H9 (cell line): Measurements from ENCODE around the gene GALNT15. TPM values are rescaled to one million over a fixed set of nuclear protein-coding genes. Genes with fewer than 3 reads are reported as not detected.

ENCODE experiments used
- DNase-seq: peaks from one replicate; pipeline ENCODE4 v3.0.0-alpha.2; 2017
- H2AFZ ChIP-seq: one replicate; pipeline ENCODE4 v1.6.1; 2013; ENCODE audit warnings: mild to moderate bottlenecking, low read length, control low read depth, moderate library complexity
- H2AK5ac ChIP-seq: 2 replicates; pipeline ENCODE4 v1.6.1; 2013; ENCODE audit warnings: low read length, control low read depth, mixed read lengths; ENCODE audit not compliant: insufficient read length
- H2BK120ac ChIP-seq: one replicate; pipeline ENCODE4 v1.6.1; 2013; ENCODE audit warnings: low read depth, mild to moderate bottlenecking, low read length, control low read depth, inconsistent platforms; ENCODE audit not compliant: poor library complexity, severe bottlenecking
- H2BK12ac ChIP-seq: 2 replicates; pipeline ENCODE4 v1.6.1; 2013; ENCODE audit warnings: low read length, control low read depth, mixed read lengths, low read depth; ENCODE audit not compliant: insufficient read length
- H2BK15ac ChIP-seq: 2 replicates; pipeline ENCODE4 v1.6.1; 2013; ENCODE audit warnings: low read depth, low read length, control low read depth
- H2BK20ac ChIP-seq: one replicate; pipeline ENCODE4 v1.6.1; 2013; ENCODE audit warnings: low read depth, mild to moderate bottlenecking, low read length, control low read depth, inconsistent platforms; ENCODE audit not compliant: poor library complexity, severe bottlenecking
- H2BK5ac ChIP-seq: 2 replicates; pipeline ENCODE4 v1.6.1; 2013; ENCODE audit warnings: low read length, control low read depth, mixed read lengths; ENCODE audit not compliant: insufficient read length
- H3K14ac ChIP-seq: 2 replicates; pipeline ENCODE4 v1.6.1; 2013; ENCODE audit warnings: low read length, control low read depth; ENCODE audit not compliant: insufficient read depth
- H3K18ac ChIP-seq: 2 replicates; pipeline ENCODE4 v1.6.1; 2013; ENCODE audit warnings: low read depth, mild to moderate bottlenecking, mixed read lengths, low read length, control low read depth; ENCODE audit not compliant: insufficient read length
- H3K23ac ChIP-seq: 2 replicates; pipeline ENCODE4 v1.6.1; 2013; ENCODE audit warnings: low read length, control low read depth, mixed read lengths, low read depth; ENCODE audit not compliant: insufficient read length
- H3K23me2 ChIP-seq: 2 replicates; pipeline ENCODE4 v1.6.1; 2013; ENCODE audit warnings: low read depth, mild to moderate bottlenecking, mixed read lengths, low read length, control low read depth; ENCODE audit not compliant: insufficient read length, poor library complexity, severe bottlenecking
- H3K27ac ChIP-seq: 2 replicates; pipeline ENCODE4 v1.5.1; 2013; ENCODE audit warnings: low read length, control low read depth, mixed read lengths, low read depth; ENCODE audit not compliant: insufficient read length
- H3K27me3 ChIP-seq: 2 replicates; pipeline ENCODE4 v1.6.1; 2013; ENCODE audit warnings: low read length, control low read depth, inconsistent platforms; ENCODE audit not compliant: insufficient read depth
- H3K4ac ChIP-seq: 2 replicates; pipeline ENCODE4 v1.6.1; 2013; ENCODE audit warnings: low read depth, mild to moderate bottlenecking, control low read depth, inconsistent platforms, low read length, moderate library complexity
- H3K4me1 ChIP-seq: 2 replicates; pipeline ENCODE4 v1.6.1; 2013; ENCODE audit warnings: low read length, control low read depth, inconsistent platforms; ENCODE audit not compliant: insufficient read depth
- H3K4me2 ChIP-seq: 2 replicates; pipeline ENCODE4 v1.6.1; 2013; ENCODE audit warnings: low read length, control low read depth, mixed read lengths; ENCODE audit not compliant: insufficient read length, insufficient read depth
- H3K56ac ChIP-seq: 2 replicates; pipeline ENCODE4 v1.6.1; 2013; ENCODE audit warnings: low read depth, mild to moderate bottlenecking, mixed read lengths, low read length, control low read depth; ENCODE audit not compliant: insufficient read length
- H3K79me1 ChIP-seq: 2 replicates; pipeline ENCODE4 v1.6.1; 2013; ENCODE audit warnings: low read depth, mild to moderate bottlenecking, moderate library complexity, low read length, control low read depth, inconsistent platforms; ENCODE audit not compliant: insufficient read depth, poor library complexity, severe bottlenecking
- H3K79me2 ChIP-seq: 2 replicates; pipeline ENCODE4 v1.6.1; 2013; ENCODE audit warnings: low read length, control low read depth, inconsistent platforms; ENCODE audit not compliant: insufficient read depth
- H3K9ac ChIP-seq: 2 replicates; pipeline ENCODE4 v1.6.1; 2013; ENCODE audit warnings: low read length, control low read depth, mixed read lengths; ENCODE audit not compliant: insufficient read length; ENCODE audit errors: extremely low read depth
- H3K9me3 ChIP-seq: one replicate; pipeline ENCODE4 v1.6.1; 2013; ENCODE audit warnings: low read depth, low read length, inconsistent platforms; ENCODE audit not compliant: control insufficient read depth
- H3T11ph ChIP-seq: one replicate; pipeline ENCODE4 v1.6.1; 2013; ENCODE audit warnings: mild to moderate bottlenecking, low read length, control low read depth, inconsistent platforms
- H4K20me1 ChIP-seq: one replicate; pipeline ENCODE4 v1.6.1; 2013; ENCODE audit not compliant: control insufficient read depth, insufficient read length, insufficient read depth
- H4K5ac ChIP-seq: 2 replicates; pipeline ENCODE4 v1.6.1; 2013; ENCODE audit warnings: low read depth, mild to moderate bottlenecking, mixed read lengths, low read length, control low read depth; ENCODE audit not compliant: insufficient read length
- H4K8ac ChIP-seq: replicated peaks from 2 replicates; pipeline ENCODE4 v1.6.1; 2013; ENCODE audit warnings: low read length, control low read depth, mixed read lengths, low read depth; ENCODE audit not compliant: insufficient read length
- H4K91ac ChIP-seq: 2 replicates; pipeline ENCODE4 v1.6.1; 2013; ENCODE audit warnings: low read depth, mild to moderate bottlenecking, moderate library complexity, mixed read lengths, low read length, control low read depth; ENCODE audit not compliant: insufficient read length
- H3K27ac Mint-ChIP-seq, 3 experiments: 2 replicates in 2 of 3; 3 replicates in 1 of 3; pipeline ENCODE4 v1.8.0; 2020 to 2021; ENCODE audit warnings: mixed read lengths in 3 of 3, mild to moderate bottlenecking in 1 of 3, moderate library complexity in 1 of 3
- H3K27me3 Mint-ChIP-seq: 2 replicates; pipeline ENCODE4 v1.8.0; 2021; ENCODE audit warnings: low read depth, mild to moderate bottlenecking, moderate library complexity, mixed read lengths
- H3K36me3 Mint-ChIP-seq, 3 experiments: 2 replicates in 2 of 3; 3 replicates in 1 of 3; pipeline ENCODE4 v1.8.0; 2020 to 2021; ENCODE audit warnings: low read depth in 3 of 3, mixed read lengths in 3 of 3; ENCODE audit not compliant: insufficient read depth in 1 of 3
- H3K4me1 Mint-ChIP-seq, 2 experiments: 2 replicates each; pipeline ENCODE4 v1.8.0; 2020; ENCODE audit warnings: mixed read lengths in 2 of 2
- H3K4me3 Mint-ChIP-seq, 2 experiments: 2 replicates in 1 of 2; 3 replicates in 1 of 2; pipeline ENCODE4 v1.8.0; 2020 to 2021; ENCODE audit warnings: mild to moderate bottlenecking in 2 of 2, mixed read lengths in 2 of 2, moderate library complexity in 1 of 2
- H3K9me3 Mint-ChIP-seq, 2 experiments: 2 replicates in 1 of 2; 3 replicates in 1 of 2; pipeline ENCODE4 v1.8.0; 2020; ENCODE audit warnings: mild to moderate bottlenecking in 2 of 2, mixed read lengths in 2 of 2, moderate library complexity in 1 of 2
- CTCF ChIP-seq: fragments of 200-600 bp; sonication (generic); conservative IDR thresholded peaks from 3 replicates; pipeline ENCODE4 v1.8.0; 2021; ENCODE audit warnings: antibody characterized with exemption, mild to moderate bottlenecking
- WGBS: extraction: QIAGEN DNeasy Blood & Tissue Kit; methylation state at CpG from one replicate; pipeline ENCODE4 v1.1.7; 2013; ENCODE audit warnings: missing lambda C conversion rate, low lambda C conversion rate, mixed read lengths; ENCODE audit not compliant: insufficient read length; ENCODE audit errors: extremely low coverage; 5-methylcytosine and 5-hydroxymethylcytosine counted together
- total RNA-seq: library from RNA; stranded (reverse); gene quantifications from 2 replicates; pipeline ENCODE4 v1.2.1, GENCODE V29; 2021

GALNT15 gene
- total RNA-seq, 1 experiment from 2014 or later, result 0.04 TPM

GRCh38 chr3:16254916-16255315, 80.4 kb downstream of the GALNT15 start:
- H3K4ac ChIP-seq, result no peak overlapping the region
- Mint-ChIP-seq H3K4me1 (no peaks in the 10 kb centered on the region), H3K9me3 (no peaks in the 10 kb centered on the region), H3K4me3 (no peak overlapping the region), H3K27ac (no peak overlapping the region; a peak in 1 of 7 replicates), H3K27me3 (no peaks in the 10 kb centered on the region; the same call in 1 of the 2 replicates), H3K36me3 (peaks cover 1 to 5% (median 4%) of the 10 kb centered on the region in 3 experiments; a peak in 4 of 7 replicates)
- H3K23me2 ChIP-seq, result no peaks in the 10 kb centered on the region
- no peak overlapping the region for H4K5ac ChIP-seq
- H3K4me2 ChIP-seq, result no peak overlapping the region
- no peak overlapping the region for H2BK12ac ChIP-seq
- H3K27ac ChIP-seq, result no peak overlapping the region
- H2AK5ac ChIP-seq, result no peak overlapping the region
- H3K14ac ChIP-seq, result no peak overlapping the region
- no peaks in the 10 kb centered on the region for H3K79me2 ChIP-seq
- no peak overlapping the region for H3K56ac ChIP-seq
- no peaks in the 10 kb centered on the region for H3K4me1 ChIP-seq
- H2BK120ac ChIP-seq, result no peak overlapping the region
- no peak overlapping the region for H4K8ac ChIP-seq
- no CpG with 5 or more reads among the region's 5 CpGs for WGBS
- no peaks in the 10 kb centered on the region for H3K79me1 ChIP-seq
- no peak overlapping the region for H3K18ac ChIP-seq
- H2BK5ac ChIP-seq, result no peak overlapping the region
- no peak for TF ChIP-seq CTCF
- H4K20me1 ChIP-seq, result no peaks in the 10 kb centered on the region
- H3K9me3 ChIP-seq, result no peaks in the 10 kb centered on the region
- H2AFZ ChIP-seq, result no peak overlapping the region
- H2BK20ac ChIP-seq, result no peak overlapping the region
- H2BK15ac ChIP-seq, result no peak overlapping the region
- no peaks in the 10 kb centered on the region for H3K27me3 ChIP-seq
- no peak overlapping the region for H4K91ac ChIP-seq
- H3K23ac ChIP-seq, result no peak overlapping the region
- no peak overlapping the region for H3T11ph ChIP-seq
- no peak overlapping the region for H3K9ac ChIP-seq
- no peak for DNase-seq
